SK-N-SH treated with all-trans-retinoic acid at 6 μM for 48 hours (cell line): ENCODE measurements around the gene ABCC4.

Source experiments
- ATAC-seq: fragments of 200-7000 bp; cut with Tn5 transposase; 3 replicates; pipeline ENCODE4 v1.9.1; 2020; ENCODE audit warnings: mild to moderate bottlenecking, moderate library complexity
- ARNTL ChIP-seq: fragments of 450-650 bp; formaldehyde crosslinking; IDR thresholded peaks from 2 replicates; pipeline ENCODE4 v1.5.0; 2020; ENCODE audit warnings: low read depth, mild to moderate bottlenecking, moderate library complexity, borderline replicate concordance
- BACH2 ChIP-seq: fragments of 250-450 bp; sonication (Bioruptor Pico); IDR thresholded peaks from 2 replicates; pipeline ENCODE4 v1.9.0; 2021; ENCODE audit warnings: mild to moderate bottlenecking, borderline replicate concordance
- CSDC2 ChIP-seq: fragments of 250-450 bp; sonication (Bioruptor Pico); IDR thresholded peaks from 2 replicates; pipeline ENCODE4 v1.5.0; 2020; ENCODE audit warnings: mild to moderate bottlenecking, moderate library complexity
- ESRRG ChIP-seq: fragments of 250-450 bp; sonication (Bioruptor Pico); IDR thresholded peaks from 2 replicates; pipeline ENCODE4 v1.6.1; 2021; ENCODE audit warnings: mild to moderate bottlenecking
- GLIS3 ChIP-seq: fragments of 250-450 bp; sonication (Bioruptor Pico); IDR thresholded peaks from 2 replicates; pipeline ENCODE4 v1.5.0; 2020; ENCODE audit warnings: mild to moderate bottlenecking, moderate library complexity
- ISL1 ChIP-seq: fragments of 250-450 bp; sonication (Bioruptor Pico); IDR thresholded peaks from 2 replicates; pipeline ENCODE4 v2.1.2; 2022; ENCODE audit warnings: mild to moderate bottlenecking, moderate library complexity
- OSR1 ChIP-seq: fragments of 250-450 bp; sonication (Bioruptor Pico); IDR thresholded peaks from 2 replicates; pipeline ENCODE4 v1.8.0; 2022; ENCODE audit warnings: moderate library complexity, mild to moderate bottlenecking, inconsistent platforms
- PPARA ChIP-seq: fragments of 250-450 bp; sonication (Bioruptor Pico); IDR thresholded peaks from 2 replicates; pipeline ENCODE4 v1.5.0; 2020; ENCODE audit warnings: mild to moderate bottlenecking, borderline replicate concordance
- RARB ChIP-seq: fragments of 250-450 bp; sonication (Bioruptor Pico); IDR thresholded peaks from 2 replicates; pipeline ENCODE4 v1.8.0; 2021; ENCODE audit warnings: mild to moderate bottlenecking, moderate library complexity
- SNAI2 ChIP-seq: fragments of 250-450 bp; sonication (Bioruptor Pico); IDR thresholded peaks from 2 replicates; pipeline ENCODE4 v1.5.0; 2020; ENCODE audit warnings: mild to moderate bottlenecking, moderate library complexity
- TCF4 ChIP-seq: fragments of 250-450 bp; sonication (Bioruptor Pico); IDR thresholded peaks from 2 replicates; pipeline ENCODE4 v1.8.0; 2021; ENCODE audit warnings: mild to moderate bottlenecking, moderate library complexity, borderline replicate concordance
- TOX ChIP-seq: fragments of 250-450 bp; sonication (Bioruptor Pico); IDR thresholded peaks from 2 replicates; pipeline ENCODE4 v1.8.0; 2021; ENCODE audit warnings: mild to moderate bottlenecking, moderate library complexity, borderline replicate concordance
- ZC3H10 ChIP-seq: fragments of 250-450 bp; sonication (Bioruptor Pico); IDR thresholded peaks from 2 replicates; pipeline ENCODE4 v1.5.1; 2021; ENCODE audit warnings: mild to moderate bottlenecking, moderate library complexity
- ZFP3 ChIP-seq: fragments of 250-450 bp; sonication (Bioruptor Pico); IDR thresholded peaks from 2 replicates; pipeline ENCODE4 v1.5.0; 2020; ENCODE audit warnings: mild to moderate bottlenecking, moderate library complexity
- ZFP30 ChIP-seq: fragments of 450-650 bp; formaldehyde crosslinking; IDR thresholded peaks from 2 replicates; pipeline ENCODE4 v1.5.0; 2022; ENCODE audit warnings: mild to moderate bottlenecking, moderate library complexity
- ZNF565 ChIP-seq: fragments of 450-650 bp; formaldehyde crosslinking; conservative IDR thresholded peaks from 2 replicates; pipeline ENCODE4 v1.5.0; 2020; ENCODE audit warnings: low read depth, mild to moderate bottlenecking, moderate library complexity
- ZNF70 ChIP-seq: fragments of 450-650 bp; formaldehyde crosslinking; IDR thresholded peaks from 2 replicates; pipeline ENCODE4 v1.5.0; 2020; ENCODE audit warnings: mild to moderate bottlenecking, moderate library complexity
- ZNF8 ChIP-seq: fragments of 450-650 bp; formaldehyde crosslinking; IDR thresholded peaks from 2 replicates; pipeline ENCODE4 v1.5.0; 2020; ENCODE audit warnings: mild to moderate bottlenecking, moderate library complexity
- TF ChIP-seq, protein P1 (sequence below): fragments of 250-450 bp; sonication (Bioruptor Pico); IDR thresholded peaks from 2 replicates; pipeline ENCODE4 v1.5.0; 2020; ENCODE audit warnings: mild to moderate bottlenecking, moderate library complexity
- TF ChIP-seq, protein P2 (sequence below): fragments of 250-450 bp; sonication (Bioruptor Pico); IDR thresholded peaks from 2 replicates; pipeline ENCODE4 v1.8.0; 2020; ENCODE audit warnings: mild to moderate bottlenecking, moderate library complexity, borderline replicate concordance
- TF ChIP-seq, protein P3 (sequence below): fragments of 250-450 bp; sonication (Bioruptor Pico); IDR thresholded peaks from 2 replicates; pipeline ENCODE4 v1.5.1; 2020; ENCODE audit warnings: low read depth, mild to moderate bottlenecking, moderate library complexity
- TF ChIP-seq, protein P4 (sequence below): fragments of 250-450 bp; sonication (Bioruptor Pico); IDR thresholded peaks from 2 replicates; pipeline ENCODE4 v1.8.0; 2021; ENCODE audit warnings: low read depth, mild to moderate bottlenecking, moderate library complexity, borderline replicate concordance
- TF ChIP-seq, protein P5 (sequence below): fragments of 250-450 bp; sonication (Bioruptor Pico); IDR thresholded peaks from 2 replicates; pipeline ENCODE4 v1.5.1; 2021; ENCODE audit warnings: mild to moderate bottlenecking, moderate library complexity

ABCC4 gene

DNA sequence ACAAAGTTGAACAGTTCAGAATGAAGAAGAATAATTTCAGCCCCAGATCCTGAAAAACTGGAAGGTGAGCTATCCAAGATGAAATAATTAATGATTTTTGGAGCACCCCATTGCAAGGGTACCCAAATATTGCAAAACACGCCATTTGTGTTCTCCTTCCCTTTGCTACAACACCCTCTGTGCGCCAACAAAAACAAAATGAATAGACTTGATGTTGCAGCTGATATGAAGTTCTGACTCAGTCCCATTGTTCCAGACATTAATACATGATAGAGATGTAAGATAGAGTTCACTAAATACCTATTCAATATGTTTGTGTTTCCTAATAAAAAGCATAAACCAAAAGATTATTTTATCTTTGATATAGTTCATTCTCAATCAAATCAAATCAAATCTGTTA is 301.4 kb downstream of the ABCC4 start (continued):
- TF ChIP-seq, protein P1, sequence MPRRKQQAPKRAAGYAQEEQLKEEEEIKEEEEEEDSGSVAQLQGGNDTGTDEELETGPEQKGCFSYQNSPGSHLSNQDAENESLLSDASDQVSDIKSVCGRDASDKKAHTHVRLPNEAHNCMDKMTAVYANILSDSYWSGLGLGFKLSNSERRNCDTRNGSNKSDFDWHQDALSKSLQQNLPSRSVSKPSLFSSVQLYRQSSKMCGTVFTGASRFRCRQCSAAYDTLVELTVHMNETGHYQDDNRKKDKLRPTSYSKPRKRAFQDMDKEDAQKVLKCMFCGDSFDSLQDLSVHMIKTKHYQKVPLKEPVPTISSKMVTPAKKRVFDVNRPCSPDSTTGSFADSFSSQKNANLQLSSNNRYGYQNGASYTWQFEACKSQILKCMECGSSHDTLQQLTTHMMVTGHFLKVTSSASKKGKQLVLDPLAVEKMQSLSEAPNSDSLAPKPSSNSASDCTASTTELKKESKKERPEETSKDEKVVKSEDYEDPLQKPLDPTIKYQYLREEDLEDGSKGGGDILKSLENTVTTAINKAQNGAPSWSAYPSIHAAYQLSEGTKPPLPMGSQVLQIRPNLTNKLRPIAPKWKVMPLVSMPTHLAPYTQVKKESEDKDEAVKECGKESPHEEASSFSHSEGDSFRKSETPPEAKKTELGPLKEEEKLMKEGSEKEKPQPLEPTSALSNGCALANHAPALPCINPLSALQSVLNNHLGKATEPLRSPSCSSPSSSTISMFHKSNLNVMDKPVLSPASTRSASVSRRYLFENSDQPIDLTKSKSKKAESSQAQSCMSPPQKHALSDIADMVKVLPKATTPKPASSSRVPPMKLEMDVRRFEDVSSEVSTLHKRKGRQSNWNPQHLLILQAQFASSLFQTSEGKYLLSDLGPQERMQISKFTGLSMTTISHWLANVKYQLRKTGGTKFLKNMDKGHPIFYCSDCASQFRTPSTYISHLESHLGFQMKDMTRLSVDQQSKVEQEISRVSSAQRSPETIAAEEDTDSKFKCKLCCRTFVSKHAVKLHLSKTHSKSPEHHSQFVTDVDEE (CRISPR knock-in tag): no peak
- TF ChIP-seq, protein P2, sequence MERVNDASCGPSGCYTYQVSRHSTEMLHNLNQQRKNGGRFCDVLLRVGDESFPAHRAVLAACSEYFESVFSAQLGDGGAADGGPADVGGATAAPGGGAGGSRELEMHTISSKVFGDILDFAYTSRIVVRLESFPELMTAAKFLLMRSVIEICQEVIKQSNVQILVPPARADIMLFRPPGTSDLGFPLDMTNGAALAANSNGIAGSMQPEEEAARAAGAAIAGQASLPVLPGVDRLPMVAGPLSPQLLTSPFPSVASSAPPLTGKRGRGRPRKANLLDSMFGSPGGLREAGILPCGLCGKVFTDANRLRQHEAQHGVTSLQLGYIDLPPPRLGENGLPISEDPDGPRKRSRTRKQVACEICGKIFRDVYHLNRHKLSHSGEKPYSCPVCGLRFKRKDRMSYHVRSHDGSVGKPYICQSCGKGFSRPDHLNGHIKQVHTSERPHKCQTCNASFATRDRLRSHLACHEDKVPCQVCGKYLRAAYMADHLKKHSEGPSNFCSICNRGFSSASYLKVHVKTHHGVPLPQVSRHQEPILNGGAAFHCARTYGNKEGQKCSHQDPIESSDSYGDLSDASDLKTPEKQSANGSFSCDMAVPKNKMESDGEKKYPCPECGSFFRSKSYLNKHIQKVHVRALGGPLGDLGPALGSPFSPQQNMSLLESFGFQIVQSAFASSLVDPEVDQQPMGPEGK (CRISPR knock-in tag): no peak
- TF ChIP-seq RARB (CRISPR knock-in tag) (no peak), ZFP30 (CRISPR knock-in tag) (no peak), ZNF8 (CRISPR knock-in tag) (no peak), OSR1 (no peak), ARNTL (CRISPR knock-in tag) (no peak), ZNF70 (CRISPR knock-in tag) (no peak), ZNF565 (CRISPR knock-in tag) (no peak), PPARA (CRISPR knock-in tag) (no peak)
- TF ChIP-seq, protein P3, sequence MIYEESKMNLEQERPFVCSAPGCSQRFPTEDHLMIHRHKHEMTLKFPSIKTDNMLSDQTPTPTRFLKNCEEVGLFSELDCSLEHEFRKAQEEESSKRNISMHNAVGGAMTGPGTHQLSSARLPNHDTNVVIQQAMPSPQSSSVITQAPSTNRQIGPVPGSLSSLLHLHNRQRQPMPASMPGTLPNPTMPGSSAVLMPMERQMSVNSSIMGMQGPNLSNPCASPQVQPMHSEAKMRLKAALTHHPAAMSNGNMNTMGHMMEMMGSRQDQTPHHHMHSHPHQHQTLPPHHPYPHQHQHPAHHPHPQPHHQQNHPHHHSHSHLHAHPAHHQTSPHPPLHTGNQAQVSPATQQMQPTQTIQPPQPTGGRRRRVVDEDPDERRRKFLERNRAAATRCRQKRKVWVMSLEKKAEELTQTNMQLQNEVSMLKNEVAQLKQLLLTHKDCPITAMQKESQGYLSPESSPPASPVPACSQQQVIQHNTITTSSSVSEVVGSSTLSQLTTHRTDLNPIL: no peak
- TF ChIP-seq, all 23 proteins: peak for 0

DNA sequence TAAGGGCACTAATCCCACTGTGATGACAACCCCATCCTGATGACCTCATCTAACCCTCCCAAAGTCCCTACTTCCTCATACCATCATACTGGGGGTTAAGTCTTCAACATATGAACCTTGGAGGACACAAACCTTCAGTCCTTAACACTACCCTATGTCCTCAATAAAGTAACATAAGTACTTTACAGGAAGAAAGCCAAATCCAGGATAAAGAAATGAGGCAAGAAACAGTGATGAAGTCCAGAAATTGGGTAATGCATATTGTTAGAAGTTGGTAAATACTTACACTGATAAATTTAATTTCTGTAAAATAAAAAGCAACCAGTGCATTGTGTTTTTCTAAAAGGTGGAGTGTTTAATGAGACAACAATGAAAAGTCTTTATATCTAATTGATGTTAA is 304.1 kb downstream of the ABCC4 start:
- TF ChIP-seq, protein P4, sequence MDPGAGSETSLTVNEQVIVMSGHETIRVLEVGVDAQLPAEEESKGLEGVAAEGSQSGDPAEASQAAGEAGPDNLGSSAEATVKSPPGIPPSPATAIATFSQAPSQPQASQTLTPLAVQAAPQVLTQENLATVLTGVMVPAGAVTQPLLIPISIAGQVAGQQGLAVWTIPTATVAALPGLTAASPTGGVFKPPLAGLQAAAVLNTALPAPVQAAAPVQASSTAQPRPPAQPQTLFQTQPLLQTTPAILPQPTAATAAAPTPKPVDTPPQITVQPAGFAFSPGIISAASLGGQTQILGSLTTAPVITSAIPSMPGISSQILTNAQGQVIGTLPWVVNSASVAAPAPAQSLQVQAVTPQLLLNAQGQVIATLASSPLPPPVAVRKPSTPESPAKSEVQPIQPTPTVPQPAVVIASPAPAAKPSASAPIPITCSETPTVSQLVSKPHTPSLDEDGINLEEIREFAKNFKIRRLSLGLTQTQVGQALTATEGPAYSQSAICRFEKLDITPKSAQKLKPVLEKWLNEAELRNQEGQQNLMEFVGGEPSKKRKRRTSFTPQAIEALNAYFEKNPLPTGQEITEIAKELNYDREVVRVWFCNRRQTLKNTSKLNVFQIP (CRISPR knock-in tag): no peak
- TF ChIP-seq ISL1 (CRISPR knock-in tag) (no peak), PPARA (CRISPR knock-in tag) (no peak), SNAI2 (CRISPR knock-in tag) (no peak), BACH2 (CRISPR knock-in tag) (no peak), ZNF70 (CRISPR knock-in tag) (no peak)
- TF ChIP-seq, all 23 proteins: peak for 0
- ATAC-seq: no peak

DNA sequence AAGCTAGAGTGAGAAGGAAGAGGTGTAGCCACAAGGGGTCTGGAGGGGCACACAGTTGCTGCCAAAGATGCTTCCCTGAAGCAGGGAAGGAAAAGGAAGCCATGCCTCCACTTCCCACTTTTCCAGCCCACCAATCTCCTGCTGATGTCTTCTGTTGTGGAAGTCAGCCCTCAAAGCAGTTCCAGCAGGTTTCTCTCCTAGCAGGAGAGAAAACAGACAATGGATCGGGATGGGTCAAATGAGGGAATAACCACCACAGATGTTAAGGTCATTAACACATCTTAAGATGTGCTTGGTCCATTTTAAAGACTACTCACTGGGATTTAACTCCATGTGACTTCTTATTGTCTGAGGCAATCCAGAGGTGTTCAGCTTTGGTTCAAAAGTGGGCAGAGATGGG is 304.8 kb downstream of the ABCC4 start:
- TF ChIP-seq ESRRG (CRISPR knock-in tag) (no peak), CSDC2 (CRISPR knock-in tag) (no peak), SNAI2 (CRISPR knock-in tag) (no peak), PPARA (CRISPR knock-in tag) (no peak), TCF4 (CRISPR knock-in tag) (no peak), ZFP3 (CRISPR knock-in tag) (no peak), TOX (CRISPR knock-in tag) (no peak), BACH2 (CRISPR knock-in tag) (no peak), ZC3H10 (CRISPR knock-in tag) (no peak), ZNF565 (CRISPR knock-in tag) (no peak), ZNF8 (CRISPR knock-in tag) (no peak), RARB (CRISPR knock-in tag) (no peak), GLIS3 (no peak), ZFP30 (CRISPR knock-in tag) (no peak)
- TF ChIP-seq, protein P2 (CRISPR knock-in tag): no peak
- TF ChIP-seq, protein P3: no peak
- TF ChIP-seq, protein P4 (CRISPR knock-in tag): no peak
- TF ChIP-seq, protein P5, sequence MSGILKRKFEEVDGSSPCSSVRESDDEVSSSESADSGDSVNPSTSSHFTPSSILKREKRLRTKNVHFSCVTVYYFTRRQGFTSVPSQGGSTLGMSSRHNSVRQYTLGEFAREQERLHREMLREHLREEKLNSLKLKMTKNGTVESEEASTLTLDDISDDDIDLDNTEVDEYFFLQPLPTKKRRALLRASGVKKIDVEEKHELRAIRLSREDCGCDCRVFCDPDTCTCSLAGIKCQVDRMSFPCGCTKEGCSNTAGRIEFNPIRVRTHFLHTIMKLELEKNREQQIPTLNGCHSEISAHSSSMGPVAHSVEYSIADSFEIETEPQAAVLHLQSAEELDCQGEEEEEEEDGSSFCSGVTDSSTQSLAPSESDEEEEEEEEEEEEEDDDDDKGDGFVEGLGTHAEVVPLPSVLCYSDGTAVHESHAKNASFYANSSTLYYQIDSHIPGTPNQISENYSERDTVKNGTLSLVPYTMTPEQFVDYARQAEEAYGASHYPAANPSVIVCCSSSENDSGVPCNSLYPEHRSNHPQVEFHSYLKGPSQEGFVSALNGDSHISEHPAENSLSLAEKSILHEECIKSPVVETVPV (CRISPR knock-in tag): no peak
- ATAC-seq: no peak
